ENCODE data around the gene SEMA3G. TPM values are rescaled to one million over a fixed set of nuclear protein-coding genes. Genes with fewer than 3 reads are reported as not detected.

SEMA3G gene
- total RNA-seq, 1 donor from 2014 or later = 4.7 TPM

GRCh38 chr3:52479877-52480575 is 35.1 kb upstream of the SEMA3G start:
- Histone ChIP-seq H3K27me3 (ENCODE audit: control insufficient read depth in 3 of 3, insufficient read depth in 3 of 3, low read length in 3 of 3) (no peaks in the 10 kb centered on the region), H3K27ac (ENCODE audit: low read depth, low read length) (no peak overlapping the region), H3K4me1 (ENCODE audit: control insufficient read depth in 3 of 3, insufficient read depth in 3 of 3, low read length in 3 of 3) (peaks cover 14 to 22% (median 21%) of the 10 kb centered on the region in 3 donors), H3K4me3 (ENCODE audit: low read length in 3 of 3) (no peak overlapping the region), H3K9me3 (ENCODE audit: control insufficient read depth in 3 of 3, low read length in 3 of 3) (no peaks in the 10 kb centered on the region), H3K36me3 (ENCODE audit: control insufficient read depth in 3 of 3, insufficient read depth in 3 of 3, low read length in 3 of 3) (peaks cover 79 to 83% (median 79%) of the 10 kb centered on the region in 3 donors), H3K9ac (ENCODE audit: low read depth in 1 of 3, low read length in 3 of 3) (no peak overlapping the region)

GRCh38 chr3:52479037-52479876 is 34.4 kb upstream of the SEMA3G start:
- Histone ChIP-seq H3K4me1 (ENCODE audit: control insufficient read depth in 3 of 3, insufficient read depth in 3 of 3, low read length in 3 of 3) (peaks cover 7 to 15% (median 14%) of the 10 kb centered on the region in 3 donors), H3K27ac (ENCODE audit: low read depth, low read length) (no peak overlapping the region), H3K36me3 (ENCODE audit: control insufficient read depth in 3 of 3, insufficient read depth in 3 of 3, low read length in 3 of 3) (peaks cover 81 to 86% (median 84%) of the 10 kb centered on the region in 3 donors), H3K27me3 (ENCODE audit: control insufficient read depth in 3 of 3, insufficient read depth in 3 of 3, low read length in 3 of 3) (no peaks in the 10 kb centered on the region), H3K9ac (ENCODE audit: low read depth in 1 of 3, low read length in 3 of 3) (peak overlapping the region in 1 of 3 donors; percentile 8), H3K4me3 (ENCODE audit: low read length in 3 of 3) (no peak overlapping the region), H3K9me3 (ENCODE audit: control insufficient read depth in 3 of 3, low read length in 3 of 3) (no peaks in the 10 kb centered on the region)

- H3K27me3 ChIP-seq (ENCODE audit: control insufficient read depth in 3 of 3, insufficient read depth in 3 of 3, low read length in 3 of 3) = no peaks in the 10 kb centered on the region
- H3K9me3 ChIP-seq (ENCODE audit: control insufficient read depth in 3 of 3, low read length in 3 of 3) = no peaks in the 10 kb centered on the region
- H3K36me3 ChIP-seq (ENCODE audit: control insufficient read depth in 3 of 3, insufficient read depth in 3 of 3, low read length in 3 of 3) = peaks cover 87 to 97% (median 94%) of the 10 kb centered on the region in 3 donors
- H3K4me3 ChIP-seq (ENCODE audit: low read length in 3 of 3) = no peak overlapping the region
- no peak overlapping the region for H3K9ac ChIP-seq (ENCODE audit: low read depth in 1 of 3, low read length in 3 of 3)
- H3K4me1 ChIP-seq (ENCODE audit: control insufficient read depth in 3 of 3, insufficient read depth in 3 of 3, low read length in 3 of 3) = peaks cover 0 to 4% (median 1%) of the 10 kb centered on the region in 3 donors
- no peak overlapping the region for H3K27ac ChIP-seq (ENCODE audit: low read depth, low read length)
Observed at GRCh38 chr3:52477796-52478095, 32.8 kb upstream of the SEMA3G start.

GRCh38 chr3:52477076-52477795 is 32.3 kb upstream of the SEMA3G start:
- no peak overlapping the region for H3K27ac ChIP-seq (ENCODE audit: low read depth, low read length)
- peaks cover 87 to 97% (median 94%) of the 10 kb centered on the region in 3 donors for H3K36me3 ChIP-seq (ENCODE audit: control insufficient read depth in 3 of 3, insufficient read depth in 3 of 3, low read length in 3 of 3)
- H3K9ac ChIP-seq (ENCODE audit: low read depth in 1 of 3, low read length in 3 of 3) = peak overlapping the region in 1 of 3 donors; percentile 3
- H3K4me1 ChIP-seq (ENCODE audit: control insufficient read depth in 3 of 3, insufficient read depth in 3 of 3, low read length in 3 of 3) = peaks cover 1 to 6% (median 4%) of the 10 kb centered on the region in 3 donors
- H3K4me3 ChIP-seq (ENCODE audit: low read length in 3 of 3) = no peak overlapping the region
- H3K9me3 ChIP-seq (ENCODE audit: control insufficient read depth in 3 of 3, low read length in 3 of 3) = no peaks in the 10 kb centered on the region
- no peaks in the 10 kb centered on the region for H3K27me3 ChIP-seq (ENCODE audit: control insufficient read depth in 3 of 3, insufficient read depth in 3 of 3, low read length in 3 of 3)

GRCh38 chr3:52473026-52473425 is 28.1 kb upstream of the SEMA3G start:
- no peaks in the 10 kb centered on the region for H3K9me3 ChIP-seq (ENCODE audit: control insufficient read depth in 3 of 3, low read length in 3 of 3)
- H3K36me3 ChIP-seq (ENCODE audit: control insufficient read depth in 3 of 3, insufficient read depth in 3 of 3, low read length in 3 of 3) = peaks cover 60 to 66% (median 63%) of the 10 kb centered on the region in 3 donors
- H3K27ac ChIP-seq (ENCODE audit: low read depth, low read length) = no peak overlapping the region
- H3K4me3 ChIP-seq (ENCODE audit: low read length in 3 of 3) = no peak overlapping the region
- peak overlapping the region in 2 of 3 donors; percentile 10 to 25 for H3K9ac ChIP-seq (ENCODE audit: low read depth in 1 of 3, low read length in 3 of 3)
- H3K27me3 ChIP-seq (ENCODE audit: control insufficient read depth in 3 of 3, insufficient read depth in 3 of 3, low read length in 3 of 3) = no peaks in the 10 kb centered on the region
- peaks cover 23 to 35% (median 34%) of the 10 kb centered on the region in 3 donors for H3K4me1 ChIP-seq (ENCODE audit: control insufficient read depth in 3 of 3, insufficient read depth in 3 of 3, low read length in 3 of 3)

- Histone ChIP-seq H3K9me3 (ENCODE audit: control insufficient read depth in 3 of 3, low read length in 3 of 3) (no peaks in the 10 kb centered on the region), H3K4me3 (ENCODE audit: low read length in 3 of 3) (no peak overlapping the region), H3K27ac (ENCODE audit: low read depth, low read length) (peak overlapping the region; percentile 0), H3K27me3 (ENCODE audit: control insufficient read depth in 3 of 3, insufficient read depth in 3 of 3, low read length in 3 of 3) (no peaks in the 10 kb centered on the region), H3K4me1 (ENCODE audit: control insufficient read depth in 3 of 3, insufficient read depth in 3 of 3, low read length in 3 of 3) (peaks cover 24 to 36% (median 35%) of the 10 kb centered on the region in 3 donors), H3K36me3 (ENCODE audit: control insufficient read depth in 3 of 3, insufficient read depth in 3 of 3, low read length in 3 of 3) (peaks cover 54 to 60% (median 57%) of the 10 kb centered on the region in 3 donors), H3K9ac (ENCODE audit: low read depth in 1 of 3, low read length in 3 of 3) (peak overlapping the region in 1 of 3 donors; percentile 69)
Observed at GRCh38 chr3:52472239-52473000, 27.5 kb upstream of the SEMA3G start.

GRCh38 chr3:52471371-52472238 is 26.7 kb upstream of the SEMA3G start:
- Histone ChIP-seq H3K9me3 (ENCODE audit: control insufficient read depth in 3 of 3, low read length in 3 of 3) (no peaks in the 10 kb centered on the region), H3K36me3 (ENCODE audit: control insufficient read depth in 3 of 3, insufficient read depth in 3 of 3, low read length in 3 of 3) (peaks cover 49 to 54% (median 52%) of the 10 kb centered on the region in 3 donors), H3K27me3 (ENCODE audit: control insufficient read depth in 3 of 3, insufficient read depth in 3 of 3, low read length in 3 of 3) (no peaks in the 10 kb centered on the region), H3K27ac (ENCODE audit: low read depth, low read length) (peak overlapping the region; percentile 0), H3K9ac (ENCODE audit: low read depth in 1 of 3, low read length in 3 of 3) (peak overlapping the region in 2 of 3 donors; percentile 43 to 69), H3K4me1 (ENCODE audit: control insufficient read depth in 3 of 3, insufficient read depth in 3 of 3, low read length in 3 of 3) (peaks cover 24 to 36% (median 36%) of the 10 kb centered on the region in 3 donors), H3K4me3 (ENCODE audit: low read length in 3 of 3) (peak overlapping the region in 2 of 3 donors; percentile 13 to 25)

GRCh38 chr3:52470920-52471319 is 26.0 kb upstream of the SEMA3G start:
- Histone ChIP-seq H3K4me1 (ENCODE audit: control insufficient read depth in 3 of 3, insufficient read depth in 3 of 3, low read length in 3 of 3) (peaks cover 24 to 38% (median 36%) of the 10 kb centered on the region in 3 donors), H3K4me3 (ENCODE audit: low read length in 3 of 3) (peak overlapping the region in 2 of 3 donors; percentile 6 to 25), H3K27ac (ENCODE audit: low read depth, low read length) (peak overlapping the region; percentile 0), H3K36me3 (ENCODE audit: control insufficient read depth in 3 of 3, insufficient read depth in 3 of 3, low read length in 3 of 3) (peaks cover 42 to 50% (median 48%) of the 10 kb centered on the region in 3 donors), H3K9ac (ENCODE audit: low read depth in 1 of 3, low read length in 3 of 3) (peak overlapping the region in 1 of 3 donors; percentile 69), H3K27me3 (ENCODE audit: control insufficient read depth in 3 of 3, insufficient read depth in 3 of 3, low read length in 3 of 3) (no peaks in the 10 kb centered on the region), H3K9me3 (ENCODE audit: control insufficient read depth in 3 of 3, low read length in 3 of 3) (no peaks in the 10 kb centered on the region)
